GM12878 (cell line): ENCODE results near the gene LEF1. TPM values are rescaled to one million over a fixed set of nuclear protein-coding genes. Genes with fewer than 3 reads are reported as not detected.

Source experiments
- ATAC-seq: fragments of 200-7000 bp; cut with Tn5 transposase; 3 replicates; pipeline ENCODE4 v1.9.1; 2020; ENCODE audit warnings: mild to moderate bottlenecking, moderate library complexity
- BruUV-seq: library from RNA; stranded (reverse); fragments of 400-500 nt; replicated peaks from 2 replicates; lab custom pipeline; 2021; lab: Mats Ljungman, UMichigan
- CTCF ChIA-PET: fragments of 300-600 bp; sonication (Branson Sonifier 250); formaldehyde crosslinking; extraction: SDS; loops from one replicate; lab custom pipeline; 2021; ENCODE audit warnings: inconsistent platforms; lab: Yijun Ruan, JAX
- POLR2A ChIA-PET: fragments of 350-600 bp; formaldehyde crosslinking; extraction: SDS; loops from one replicate; lab custom pipeline; 2021; ENCODE audit warnings: inconsistent platforms; lab: Charles Lee
- RAD21 ChIA-PET: fragments of 300-600 bp; sonication (Branson Sonifier 250); formaldehyde crosslinking; loops from one replicate; lab custom pipeline; 2023; ENCODE audit warnings: antibody characterized with exemption; ENCODE audit not compliant: unreplicated experiment; lab: Charles Lee
- SMC1A ChIA-PET: fragments of 300-600 bp; sonication (Branson Sonifier 250); formaldehyde crosslinking; loops from one replicate; lab custom pipeline; 2023; ENCODE audit not compliant: unreplicated experiment, uncharacterized antibody; lab: Charles Lee
- DNase-seq: peaks from one replicate; pipeline ENCODE4 v3.0.0-alpha.2; 2011; ENCODE audit warnings: low read depth, low spot score
- FAIRE-seq: peaks from 3 replicates; lab custom pipeline; 2011; peaks lifted over from hg19 to GRCh38; lab: Jason Lieb, UNC
- H2AFZ ChIP-seq: 2 replicates; pipeline ENCODE4 v1.6.0; 2011; ENCODE audit warnings: low read depth, low read length, control low read depth; ENCODE audit not compliant: control insufficient read depth
- H3K27ac ChIP-seq: 2 replicates; pipeline ENCODE4 v1.5.1; 2011; ENCODE audit warnings: control low read depth; ENCODE audit not compliant: control insufficient read depth, insufficient read depth
- H3K27me3 ChIP-seq, 2 experiments: replicated peaks in 1 of 2; 2 replicates each; pipeline versions ENCODE4 v1.6.0 to v1.6.1; 2011; ENCODE audit warnings: low read length in 1 of 2; ENCODE audit not compliant: control insufficient read depth in 2 of 2, insufficient read depth in 2 of 2
- H3K36me3 ChIP-seq, 2 experiments: 2 replicates each; pipeline ENCODE4 v1.5.1; 2011; ENCODE audit warnings: low read length in 1 of 2; ENCODE audit not compliant: control insufficient read depth in 2 of 2, insufficient read depth in 2 of 2
- H3K4me1 ChIP-seq: 2 replicates; pipeline ENCODE4 v1.6.1; 2011; ENCODE audit warnings: mild to moderate bottlenecking, low read length, moderate library complexity, mixed read lengths; ENCODE audit not compliant: control insufficient read depth, insufficient read depth
- H3K4me2 ChIP-seq: 2 replicates; pipeline ENCODE4 v1.6.0; 2011; ENCODE audit warnings: control low read depth; ENCODE audit not compliant: control insufficient read depth, insufficient read depth
- H3K4me3 ChIP-seq: fragments of 200-600 bp; sonication (generic); 2 replicates; pipeline ENCODE4 v1.5.1; 2016
- H3K79me2 ChIP-seq: 2 replicates; pipeline ENCODE4 v1.6.0; 2011; ENCODE audit warnings: low read length; ENCODE audit not compliant: control insufficient read depth, insufficient read depth
- H3K9ac ChIP-seq: 2 replicates; pipeline ENCODE4 v1.8.0; 2011; ENCODE audit warnings: low read length, control low read depth, mixed read lengths; ENCODE audit not compliant: control insufficient read depth, insufficient read depth
- H3K9me3 ChIP-seq: replicated peaks from 3 replicates; pipeline ENCODE4 v1.5.1; 2011; ENCODE audit warnings: mild to moderate bottlenecking, low read length; ENCODE audit not compliant: control insufficient read depth, insufficient read depth
- H4K20me1 ChIP-seq: 2 replicates; pipeline ENCODE4 v1.6.0; 2011; ENCODE audit not compliant: control insufficient read depth, insufficient read depth
- CBFB ChIP-seq: IDR thresholded peaks from 2 replicates; pipeline ENCODE4 v1.6.1; 2016; ENCODE audit warnings: antibody characterized with exemption, low read depth
- FOXK2 ChIP-seq: fragments of 450-650 bp; IDR thresholded peaks from 2 replicates; pipeline ENCODE4 v1.6.1; 2017; ENCODE audit warnings: mild to moderate bottlenecking, moderate library complexity
- JUND ChIP-seq: IDR thresholded peaks from 2 replicates; pipeline ENCODE4 v1.6.1; 2012; ENCODE audit warnings: low read depth, mild to moderate bottlenecking, low read length, improper control_type of control experiment, moderate library complexity
- MLLT1 ChIP-seq: fragments of 450-650 bp; IDR thresholded peaks from 2 replicates; pipeline ENCODE4 v1.6.1; 2016; ENCODE audit warnings: mild to moderate bottlenecking
- MTA2 ChIP-seq: fragments of 450-650 bp; IDR thresholded peaks from 2 replicates; pipeline ENCODE4 v1.6.1; 2016; ENCODE audit warnings: low read depth, mild to moderate bottlenecking, moderate library complexity
- PAX8 ChIP-seq: fragments of 450-650 bp; IDR thresholded peaks from 2 replicates; pipeline ENCODE4 v1.6.1; 2017; ENCODE audit warnings: mild to moderate bottlenecking, moderate library complexity
- RB1 ChIP-seq: fragments of 450-650 bp; formaldehyde crosslinking; IDR thresholded peaks from 2 replicates; pipeline ENCODE4 v1.6.1; 2017; ENCODE audit warnings: mild to moderate bottlenecking, borderline replicate concordance
- STAT1 ChIP-seq: fragments of 450-650 bp; conservative IDR thresholded peaks from 2 replicates; pipeline ENCODE4 v1.6.1; 2014; ENCODE audit warnings: antibody characterized with exemption, mild to moderate bottlenecking
- TARDBP ChIP-seq: IDR thresholded peaks from 2 replicates; pipeline ENCODE4 v1.6.1; 2016; ENCODE audit warnings: borderline replicate concordance
- USF1 ChIP-seq: IDR thresholded peaks from 2 replicates; pipeline ENCODE4 v1.6.1; 2011; ENCODE audit warnings: borderline replicate concordance, low read depth, mild to moderate bottlenecking, moderate library complexity, mixed read lengths, low read length; ENCODE audit not compliant: insufficient read depth; ENCODE audit errors: extremely low read length
- ZSCAN29 ChIP-seq: fragments of 450-650 bp; IDR thresholded peaks from 2 replicates; pipeline ENCODE4 v1.6.1; 2017; ENCODE audit warnings: mild to moderate bottlenecking, moderate library complexity
- ZZZ3 ChIP-seq: IDR thresholded peaks from 2 replicates; pipeline ENCODE4 v1.6.1; 2011; ENCODE audit warnings: low read depth; ENCODE audit not compliant: control insufficient read depth, insufficient read length
- WGBS: methylation state at CpG from one replicate; pipeline ENCODE4 v1.1.6; 2016; ENCODE audit warnings: low lambda C conversion rate; ENCODE audit not compliant: insufficient replicate concordance, insufficient coverage; ENCODE audit errors: missing lambda C conversion rate; 5-methylcytosine and 5-hydroxymethylcytosine counted together
- in situ Hi-C: fragments of 300-500 bp; cut with MboI; formaldehyde crosslinking; loops from 9 replicates; pipeline ENCODE4 v1.14.3; 2018; ENCODE audit warnings: mixed read lengths
- intact Hi-C: fragments of 100-400 bp; cut with micrococcal nuclease; formaldehyde crosslinking; loops from one replicate; pipeline ENCODE4 v1.14.2; 2022; ENCODE audit not compliant: unreplicated experiment
- polyA plus RNA-seq, 11 experiments: library from polyadenylated mRNA; depleted of rRNA in 4 of 11; unstranded in 6 of 11; stranded (reverse) in 5 of 11; fragments of >200 nt; fragmentation: Nextera tagmentation in 4 of 11; fragmentation: Illumina TruSeq in 1 of 11; extraction: Ambion mirVana in 4 of 11; extraction: Trizol in 1 of 11; gene quantifications; 1 replicate in 1 of 11; 2 replicates in 10 of 11; pipeline versions ENCODE4 v1.2.1 to v1.2.3, GENCODE V29; 2011 to 2016; ENCODE audit warnings: inconsistent platforms in 2 of 11, missing spikeins in 2 of 11, low read depth in 1 of 11
- total RNA-seq, 4 experiments: library from RNA; depleted of rRNA in 3 of 4; stranded (reverse); fragments of >200 nt in 3 of 4; fragmentation: Illumina TruSeq in 1 of 4; extraction: Trizol in 1 of 4; gene quantifications; 2 replicates each; pipeline versions ENCODE4 v1.2.1 to v1.2.3, GENCODE V29; 2013 to 2021
- TF ChIP-seq, protein P1 (sequence below): fragments of 450-650 bp; IDR thresholded peaks from 2 replicates; pipeline ENCODE4 v1.6.1; 2017; ENCODE audit warnings: low read depth, mild to moderate bottlenecking, moderate library complexity

Gene LEF1
- total and polyA plus RNA-seq, 10 of the 15 experiments (the other 5 are each of a cell fraction or from before 2014, with no cell fraction given), result 10.2 to 38.1 (median 19.5) TPM

DNA sequence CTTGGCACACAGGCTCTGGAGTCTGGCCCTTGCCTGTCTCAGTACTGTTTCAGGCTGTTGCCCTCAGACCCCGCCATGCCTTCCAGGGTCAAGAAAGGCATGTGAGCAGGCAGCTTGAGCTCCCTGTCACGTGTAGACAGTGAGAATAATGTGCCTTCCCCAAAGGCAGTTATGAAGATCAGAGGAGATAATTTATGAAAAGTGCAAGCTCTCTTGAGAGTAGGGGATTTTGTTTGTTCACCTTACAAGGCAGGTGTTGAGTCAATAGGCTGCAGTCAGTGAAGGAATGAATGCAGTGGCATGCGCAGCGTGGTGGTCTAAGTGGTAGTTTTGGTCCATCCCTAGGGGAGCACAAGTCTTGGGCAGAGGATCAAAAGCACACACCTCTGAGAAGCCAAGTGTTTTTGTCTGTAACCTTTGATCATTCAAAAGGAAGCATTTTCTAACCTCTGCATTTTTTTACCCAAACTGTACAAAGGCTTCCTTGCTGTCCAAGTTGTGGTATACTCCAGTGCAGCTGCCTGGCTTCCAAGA is 164.7 kb downstream of the LEF1 start (continued):
- TF ChIP-seq USF1 (no peak), ZSCAN29 (no peak), STAT1 (no peak), JUND (no peak), ZZZ3 (no peak), MTA2 (0 out of 2 replicates have a peak, but pooled peaks have one; percentile 30), PAX8 (no peak), CBFB (no peak)
- TF ChIP-seq, protein P1, sequence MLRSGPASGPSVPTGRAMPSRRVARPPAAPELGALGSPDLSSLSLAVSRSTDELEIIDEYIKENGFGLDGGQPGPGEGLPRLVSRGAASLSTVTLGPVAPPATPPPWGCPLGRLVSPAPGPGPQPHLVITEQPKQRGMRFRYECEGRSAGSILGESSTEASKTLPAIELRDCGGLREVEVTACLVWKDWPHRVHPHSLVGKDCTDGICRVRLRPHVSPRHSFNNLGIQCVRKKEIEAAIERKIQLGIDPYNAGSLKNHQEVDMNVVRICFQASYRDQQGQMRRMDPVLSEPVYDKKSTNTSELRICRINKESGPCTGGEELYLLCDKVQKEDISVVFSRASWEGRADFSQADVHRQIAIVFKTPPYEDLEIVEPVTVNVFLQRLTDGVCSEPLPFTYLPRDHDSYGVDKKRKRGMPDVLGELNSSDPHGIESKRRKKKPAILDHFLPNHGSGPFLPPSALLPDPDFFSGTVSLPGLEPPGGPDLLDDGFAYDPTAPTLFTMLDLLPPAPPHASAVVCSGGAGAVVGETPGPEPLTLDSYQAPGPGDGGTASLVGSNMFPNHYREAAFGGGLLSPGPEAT, result 0 out of 2 replicates have a peak, but pooled peaks have one; percentile 25

- intact Hi-C loops, result no loop called here
- FAIRE-seq, result no peak
Observed at GRCh38 chr4:108001540-108002135, 167.1 kb downstream of the LEF1 start.

More at GRCh38 chr4:108001540-108002135, 167.1 kb downstream of the LEF1 start:
- TF ChIP-seq TARDBP (no peak), MLLT1 (no peak), FOXK2 (no peak), RB1 (no peak)
- no peaks in the 10 kb centered on the region for H4K20me1 ChIP-seq
- H3K27ac ChIP-seq, result no peak overlapping the region
- 98% methylated on average over 3 of the region's 3 CpGs for WGBS
- no peak overlapping the region for H3K9ac ChIP-seq
- H3K27me3 ChIP-seq, result no peaks in the 10 kb centered on the region
- H3K79me2 ChIP-seq, result peaks cover 8% of the 10 kb centered on the region
- ChIA-PET SMC1A (interaction anchor here (1.0 to 3.9 kb wide), 2 partner anchors 9 to 12 kb away, joined by 4 to 31 read pairs; no protein-coding TSS in a partner anchor), CTCF (interaction anchor here (1.5 to 2.9 kb wide), 2 partner anchors 15 to 18 kb away, joined by 3 to 7 read pairs; no protein-coding TSS in a partner anchor), RAD21 (interaction anchor here (1.4 kb wide), 1 partner anchor 9 kb away, joined by 5 read pairs; no protein-coding TSS in a partner anchor), POLR2A (no interaction called here)
- H3K9me3 ChIP-seq, result no peaks in the 10 kb centered on the region
- 0 out of 4 replicates have a peak, but pooled peaks cover 0 to 6% of the 10 kb centered on the region in 2 experiments for H3K36me3 ChIP-seq
- no peak overlapping the region for H3K4me3 ChIP-seq
- H3K4me1 ChIP-seq, result peaks cover 4% of the 10 kb centered on the region; the same call in 1 of the 2 replicates
- no peak overlapping the region for H2AFZ ChIP-seq
- H3K4me2 ChIP-seq, result no peak overlapping the region
- BruUV-seq, result no TSS peak
- no peak for DNase-seq
- in situ Hi-C loops, result no loop called here
- no peak for ATAC-seq
